Mammary epithelial cell (primary cell): Measurements from ENCODE around the gene EYS.

Experiments
- CTCF ChIP-seq, 2 donors: IDR thresholded peaks in 1 of 2; conservative IDR thresholded peaks in 1 of 2; 2 replicates each; pipeline ENCODE4 v1.5.1; 2011 to 2012; ENCODE audit warnings: inconsistent platforms in 2 of 2, low read length in 2 of 2, mild to moderate bottlenecking in 2 of 2, control low read depth in 1 of 2, low read depth in 1 of 2; ENCODE audit not compliant: insufficient read depth in 1 of 2; ENCODE audit errors: extremely low read depth in 1 of 2
- EZH2 ChIP-seq: IDR thresholded peaks from 2 replicates; pipeline ENCODE4 v1.6.1; 2012; ENCODE audit warnings: low read length, inconsistent platforms, borderline replicate concordance

- TF ChIP-seq CTCF (conservative IDR thresholded peaks at IDR 0.05 in 1 of 2, IDR thresholded peaks at IDR 0.05 in 1 of 2; ENCODE audit: extremely low read depth in 1 of 2, insufficient read depth in 1 of 2, low read depth in 1 of 2, low read length in 2 of 2): no peak
- TF ChIP-seq EZH2: no peak
Measured at GRCh38 chr6:63824722-63825121, 1882.3 kb downstream of the EYS start.
